ENCODE measurements around the gene FSD1L. TPM values are rescaled to one million over a fixed set of nuclear protein-coding genes. Genes with fewer than 3 reads are reported as not detected.

The FSD1L gene
- polyA plus RNA-seq, 1 donor (not counting 4 experiments of a cell fraction or from before 2014, with no cell fraction given) = 5.2 TPM

DNA sequence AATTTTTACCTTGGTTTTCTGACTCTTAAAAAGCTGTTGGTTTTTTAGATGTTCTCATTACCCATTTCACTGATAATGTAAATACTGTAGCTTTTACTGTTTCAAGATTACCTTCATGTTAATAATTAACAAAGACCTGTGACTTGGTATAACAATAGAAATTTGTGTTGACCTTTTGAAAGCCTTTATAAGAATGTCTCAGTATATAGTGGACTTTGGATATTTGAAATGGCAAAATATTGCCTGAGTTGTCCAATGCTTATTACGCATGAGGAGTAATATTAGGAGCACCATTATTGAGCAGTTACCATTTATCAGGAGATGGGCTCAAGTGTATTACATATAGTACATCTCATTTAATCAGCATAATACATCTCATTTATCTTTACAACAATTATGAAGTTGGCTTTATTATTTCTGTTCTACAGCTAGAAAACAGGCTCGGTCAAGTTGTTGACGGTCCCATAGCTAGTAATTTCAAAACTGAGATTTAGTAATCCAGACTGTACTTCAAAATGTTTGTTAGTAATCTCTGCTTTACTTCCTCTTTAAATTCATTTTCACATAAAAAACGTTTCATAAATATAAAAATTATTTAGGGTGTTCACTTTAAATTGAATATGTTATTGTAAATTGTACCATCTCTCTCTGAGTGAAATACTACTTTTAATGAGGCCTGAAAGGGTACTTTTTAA lies 59.4 kb downstream of the FSD1L start:
- dilution Hi-C loops (cut with MboI; ENCODE audit: extremely low pct_ligation_motif_present, low sequenced_read_pairs) = no loop called here
- peaks cover 2% of the 10 kb centered on the region for H3K79me2 ChIP-seq (ENCODE audit: control insufficient read depth, insufficient read depth, low read length)

DNA sequence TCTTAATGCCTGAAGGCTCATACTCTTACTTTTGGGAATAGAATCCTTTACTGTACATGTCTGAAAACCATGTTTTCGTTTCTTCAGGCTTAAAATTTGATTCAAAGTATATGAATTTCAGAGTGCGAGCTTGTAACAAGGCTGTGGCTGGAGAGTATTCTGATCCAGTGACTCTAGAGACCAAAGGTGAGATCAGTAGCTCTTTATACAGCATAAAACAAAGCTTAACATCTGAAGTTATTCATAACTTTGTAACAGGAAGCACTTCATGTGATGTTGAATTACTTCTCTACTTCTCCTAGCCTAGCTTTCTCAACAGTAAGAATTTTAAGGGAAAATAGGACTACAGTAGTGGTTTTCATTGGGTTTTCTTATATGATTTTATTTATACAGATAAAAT lies 60.7 kb downstream of the FSD1L start:
- no peak for FAIRE-seq
- TF ChIP-seq EZH2 (IDR thresholded peaks at IDR 0.05; ENCODE audit: low read length) = no peak
- TF ChIP-seq, protein P1, sequence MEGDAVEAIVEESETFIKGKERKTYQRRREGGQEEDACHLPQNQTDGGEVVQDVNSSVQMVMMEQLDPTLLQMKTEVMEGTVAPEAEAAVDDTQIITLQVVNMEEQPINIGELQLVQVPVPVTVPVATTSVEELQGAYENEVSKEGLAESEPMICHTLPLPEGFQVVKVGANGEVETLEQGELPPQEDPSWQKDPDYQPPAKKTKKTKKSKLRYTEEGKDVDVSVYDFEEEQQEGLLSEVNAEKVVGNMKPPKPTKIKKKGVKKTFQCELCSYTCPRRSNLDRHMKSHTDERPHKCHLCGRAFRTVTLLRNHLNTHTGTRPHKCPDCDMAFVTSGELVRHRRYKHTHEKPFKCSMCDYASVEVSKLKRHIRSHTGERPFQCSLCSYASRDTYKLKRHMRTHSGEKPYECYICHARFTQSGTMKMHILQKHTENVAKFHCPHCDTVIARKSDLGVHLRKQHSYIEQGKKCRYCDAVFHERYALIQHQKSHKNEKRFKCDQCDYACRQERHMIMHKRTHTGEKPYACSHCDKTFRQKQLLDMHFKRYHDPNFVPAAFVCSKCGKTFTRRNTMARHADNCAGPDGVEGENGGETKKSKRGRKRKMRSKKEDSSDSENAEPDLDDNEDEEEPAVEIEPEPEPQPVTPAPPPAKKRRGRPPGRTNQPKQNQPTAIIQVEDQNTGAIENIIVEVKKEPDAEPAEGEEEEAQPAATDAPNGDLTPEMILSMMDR (optimal IDR thresholded peaks at IDR 0.05 in 1 of 3, IDR thresholded peaks at IDR 0.05 in 1 of 3, conservative IDR thresholded peaks at IDR 0.05 in 1 of 3; ENCODE audit: extremely low read depth in 1 of 3, insufficient read depth in 2 of 3, low read length in 3 of 3) = no peak
- Histone ChIP-seq H3K9ac (ENCODE audit: control insufficient read depth, extremely low read depth, insufficient read depth, low read length) (no peak overlapping the region), H3K4me1 (ENCODE audit: control insufficient read depth, extremely low read depth, insufficient read depth, low read length) (peaks cover 14% of the 10 kb centered on the region), H3K9me1 (ENCODE audit: control insufficient read depth, extremely low read depth, insufficient read depth, low read length) (no peaks in the 10 kb centered on the region), H3K79me2 (ENCODE audit: control insufficient read depth, insufficient read depth, low read length) (peaks cover 2% of the 10 kb centered on the region), H3K27ac (ENCODE audit: control insufficient read depth, insufficient read depth, low read length) (no peak overlapping the region), H3K4me3 (ENCODE audit: control insufficient read depth in 2 of 3, extremely low read depth in 1 of 3, insufficient read depth in 2 of 3, low read depth in 1 of 3, low read length in 3 of 3) (no peak overlapping the region), H3K4me2 (ENCODE audit: control insufficient read depth, extremely low read depth, insufficient read depth, low read depth, low read length) (no peak overlapping the region), H2AFZ (ENCODE audit: control insufficient read depth, low read length) (no peak overlapping the region), H3K27me3 (ENCODE audit: control insufficient read depth, extremely low read depth, insufficient read depth, low read length) (no peaks in the 10 kb centered on the region), H3K36me3 (ENCODE audit: control insufficient read depth in 2 of 2, extremely low read depth in 1 of 2, insufficient read depth in 2 of 2, low read length in 2 of 2) (no peaks in the 10 kb centered on the region), H4K20me1 (ENCODE audit: control insufficient read depth, extremely low read depth, insufficient read depth, low read length) (no peaks in the 10 kb centered on the region), H3K9me3 (ENCODE audit: control insufficient read depth, low read depth, low read length) (no peaks in the 10 kb centered on the region)
- dilution Hi-C loops (cut with MboI; ENCODE audit: extremely low pct_ligation_motif_present, low sequenced_read_pairs) = no loop called here
- no peak for DNase-seq (ENCODE audit: low read depth, low spot score)

More for the DNA sequence above, 59.4 kb downstream of the FSD1L start:
- no peak overlapping the region for H3K4me2 ChIP-seq (ENCODE audit: control insufficient read depth, extremely low read depth, insufficient read depth, low read depth, low read length)
- TF ChIP-seq EZH2 (IDR thresholded peaks at IDR 0.05; ENCODE audit: low read length) = no peak
- TF ChIP-seq, protein P1 (optimal IDR thresholded peaks at IDR 0.05 in 1 of 3, IDR thresholded peaks at IDR 0.05 in 1 of 3, conservative IDR thresholded peaks at IDR 0.05 in 1 of 3; ENCODE audit: extremely low read depth in 1 of 3, insufficient read depth in 2 of 3, low read length in 3 of 3) = no peak
- no peaks in the 10 kb centered on the region for H3K36me3 ChIP-seq (ENCODE audit: control insufficient read depth in 2 of 2, extremely low read depth in 1 of 2, insufficient read depth in 2 of 2, low read length in 2 of 2)
- H3K4me3 ChIP-seq (ENCODE audit: control insufficient read depth in 2 of 3, extremely low read depth in 1 of 3, insufficient read depth in 2 of 3, low read depth in 1 of 3, low read length in 3 of 3) = no peak overlapping the region
- H2AFZ ChIP-seq (ENCODE audit: control insufficient read depth, low read length) = no peak overlapping the region
- no peaks in the 10 kb centered on the region for H3K9me1 ChIP-seq (ENCODE audit: control insufficient read depth, extremely low read depth, insufficient read depth, low read length)
- H3K9ac ChIP-seq (ENCODE audit: control insufficient read depth, extremely low read depth, insufficient read depth, low read length) = no peak overlapping the region
- DNase-seq (ENCODE audit: low read depth, low spot score) (no peak), FAIRE-seq (no peak)
- peaks cover 14% of the 10 kb centered on the region for H3K4me1 ChIP-seq (ENCODE audit: control insufficient read depth, extremely low read depth, insufficient read depth, low read length)
- H3K27me3 ChIP-seq (ENCODE audit: control insufficient read depth, extremely low read depth, insufficient read depth, low read length) = no peaks in the 10 kb centered on the region
- H3K9me3 ChIP-seq (ENCODE audit: control insufficient read depth, low read depth, low read length) = no peaks in the 10 kb centered on the region
- no peak overlapping the region for H3K27ac ChIP-seq (ENCODE audit: control insufficient read depth, insufficient read depth, low read length)
- H4K20me1 ChIP-seq (ENCODE audit: control insufficient read depth, extremely low read depth, insufficient read depth, low read length) = no peaks in the 10 kb centered on the region
